GM23338 (cell line): Measurements from ENCODE around the gene ESRRB. TPM values are rescaled to one million over a fixed set of nuclear protein-coding genes. Genes with fewer than 3 reads are reported as not detected.

Experiments used
- ATAC-seq: fragments of 200-7000 bp; cut with Tn5 transposase; 3 replicates; pipeline ENCODE4 v1.9.1; 2020
- DNase-seq: peaks from one replicate; pipeline ENCODE4 v3.0.0-alpha.2; 2015; ENCODE audit warnings: low spot score
- H2AFZ ChIP-seq: fragments of 200-600 bp; sonication (generic); 2 replicates; pipeline ENCODE4 v1.8.0; 2016; ENCODE audit warnings: antibody characterized with exemption, mild to moderate bottlenecking, moderate library complexity
- H3F3A ChIP-seq: fragments of 200-600 bp; sonication (generic); replicated peaks from 2 replicates; pipeline ENCODE4 v1.8.0; 2017; ENCODE audit warnings: antibody characterized with exemption, mixed run types, low read depth
- H3K27ac ChIP-seq: fragments of 200-600 bp; sonication (generic); 2 replicates; pipeline ENCODE4 v1.6.1; 2016; ENCODE audit warnings: low read depth
- H3K27me3 ChIP-seq: fragments of 200-600 bp; sonication (generic); 2 replicates; pipeline ENCODE4 v1.8.0; 2016; ENCODE audit warnings: mild to moderate bottlenecking, mixed run types, moderate library complexity; ENCODE audit not compliant: insufficient read depth
- H3K36me3 ChIP-seq: fragments of 200-600 bp; sonication (generic); 2 replicates; pipeline ENCODE4 v1.8.0; 2016; ENCODE audit warnings: mild to moderate bottlenecking; ENCODE audit not compliant: insufficient read depth
- H3K4me1 ChIP-seq: fragments of 200-600 bp; sonication (generic); 2 replicates; pipeline ENCODE4 v1.8.0; 2016; ENCODE audit warnings: mild to moderate bottlenecking, moderate library complexity; ENCODE audit not compliant: insufficient read depth
- H3K4me2 ChIP-seq: fragments of 200-600 bp; sonication (generic); 2 replicates; pipeline ENCODE4 v1.7.1; 2017; ENCODE audit warnings: mixed run types
- H3K4me3 ChIP-seq: fragments of 200-600 bp; sonication (generic); 2 replicates; pipeline ENCODE4 v1.6.1; 2016; ENCODE audit warnings: mixed run types
- H3K79me2 ChIP-seq: fragments of 200-600 bp; sonication (generic); replicated peaks from 2 replicates; pipeline ENCODE4 v1.8.0; 2017; ENCODE audit warnings: mild to moderate bottlenecking; ENCODE audit not compliant: insufficient read depth
- H3K9me2 ChIP-seq: fragments of 200-600 bp; sonication (generic); 2 replicates; pipeline ENCODE4 v1.8.0; 2017; ENCODE audit not compliant: insufficient read depth
- H4K20me1 ChIP-seq: fragments of 200-600 bp; sonication (generic); replicated peaks from 2 replicates; pipeline ENCODE4 v1.8.0; 2017; ENCODE audit warnings: mild to moderate bottlenecking; ENCODE audit not compliant: insufficient read depth
- H3K27ac Mint-ChIP-seq: 2 replicates; pipeline ENCODE4 v1.8.0; 2020; ENCODE audit warnings: inconsistent platforms, mild to moderate bottlenecking, moderate library complexity, mixed read lengths
- H3K27me3 Mint-ChIP-seq: 3 replicates; pipeline ENCODE4 v1.8.0; 2022; ENCODE audit warnings: low read depth, mild to moderate bottlenecking, moderate library complexity, mixed read lengths, inconsistent platforms; ENCODE audit not compliant: insufficient read depth, poor library complexity
- H3K36me3 Mint-ChIP-seq: 3 replicates; pipeline ENCODE4 v1.8.0; 2021; ENCODE audit warnings: low read depth, mild to moderate bottlenecking, inconsistent platforms, moderate library complexity, mixed read lengths
- H3K4me1 Mint-ChIP-seq: 3 replicates; pipeline ENCODE4 v1.8.0; 2020; ENCODE audit warnings: mild to moderate bottlenecking, inconsistent platforms, mixed read lengths
- H3K4me3 Mint-ChIP-seq: 3 replicates; pipeline ENCODE4 v1.8.0; 2021; ENCODE audit warnings: moderate library complexity, mild to moderate bottlenecking, inconsistent platforms, mixed read lengths
- H3K9me3 Mint-ChIP-seq: 3 replicates; pipeline ENCODE4 v1.8.0; 2020; ENCODE audit warnings: moderate library complexity, mild to moderate bottlenecking, inconsistent platforms, mixed read lengths
- CREB1 ChIP-seq: fragments of 250-450 bp; sonication (Bioruptor Pico); IDR thresholded peaks from 2 replicates; pipeline ENCODE4 v1.5.0; 2020; ENCODE audit warnings: low read depth, mild to moderate bottlenecking, moderate library complexity
- CTCF ChIP-seq, 2 experiments: fragments of 200-600 bp in 1 of 2; sonication (generic) in 1 of 2; conservative IDR thresholded peaks; 2 replicates each; pipeline versions ENCODE4 v1.5.1 to v1.6.1; 2016 to 2017; ENCODE audit warnings: antibody characterized with exemption in 2 of 2, low read depth in 2 of 2, mild to moderate bottlenecking in 2 of 2, moderate library complexity in 1 of 2
- ETS1 ChIP-seq: IDR thresholded peaks from 2 replicates; pipeline ENCODE4 v1.6.1; 2016; ENCODE audit warnings: antibody characterized with exemption
- EZH2 ChIP-seq: fragments of 200-600 bp; sonication (generic); IDR thresholded peaks from one replicate; pipeline ENCODE4 v1.8.0; 2017; ENCODE audit warnings: antibody characterized with exemption, mild to moderate bottlenecking, low read depth; ENCODE audit not compliant: unreplicated experiment
- JUNB ChIP-seq: IDR thresholded peaks from one replicate; pipeline ENCODE4 v1.6.1; 2016; ENCODE audit warnings: antibody characterized with exemption; ENCODE audit not compliant: unreplicated experiment
- NANOG ChIP-seq: IDR thresholded peaks from 2 replicates; pipeline ENCODE4 v1.6.1; 2016; ENCODE audit warnings: antibody characterized with exemption, borderline replicate concordance
- REST ChIP-seq: IDR thresholded peaks from one replicate; pipeline ENCODE4 v1.6.1; 2018; ENCODE audit warnings: antibody characterized with exemption; ENCODE audit not compliant: unreplicated experiment
- ZNF114 ChIP-seq: fragments of 250-450 bp; sonication (Bioruptor Pico); IDR thresholded peaks from 2 replicates; pipeline ENCODE4 v1.5.0; 2020; ENCODE audit warnings: mild to moderate bottlenecking, moderate library complexity
- polyA plus RNA-seq: library from polyadenylated mRNA; unstranded; fragments of >200 nt; fragmentation: Nextera tagmentation; extraction: Ambion mirVana; gene quantifications from 2 replicates; pipeline ENCODE4 v1.2.1, GENCODE V29; 2016
- total RNA-seq: library from RNA; depleted of rRNA; stranded (reverse); fragments of >200 nt; shearing (Covaris generic); gene quantifications from 2 replicates; pipeline ENCODE4 v1.2.3, GENCODE V29; 2014

The ESRRB gene
- total and polyA plus RNA-seq, 2 experiments from 2014 or later: 0.31 to 0.52 TPM

GRCh38 chr14:76456891-76457586 lies 81.1 kb downstream of the ESRRB start (continued):
- TF ChIP-seq REST (no peak), CTCF (conservative IDR thresholded peaks at IDR 0.05; ENCODE audit: low read depth in 2 of 2) (no peak), ZNF114 (CRISPR knock-in tag) (no peak)

GRCh38 chr14:76457841-76458240 lies 81.9 kb downstream of the ESRRB start:
- Histone ChIP-seq H2AFZ (no peak overlapping the region), H3K4me3 (no peak overlapping the region), H3K27ac (no peak overlapping the region), H3K79me2 (no peaks in the 10 kb centered on the region), H3K4me1 (no peaks in the 10 kb centered on the region), H4K20me1 (no peaks in the 10 kb centered on the region), H3F3A (no peaks in the 10 kb centered on the region), H3K36me3 (no peaks in the 10 kb centered on the region), H3K9me2 (no peaks in the 10 kb centered on the region), H3K27me3 (no peaks in the 10 kb centered on the region), H3K4me2 (no peak overlapping the region)
- no peaks in the 10 kb centered on the region for H3K9me3 Mint-ChIP-seq
- no peaks in the 10 kb centered on the region for H3K36me3 Mint-ChIP-seq
- H3K4me1 Mint-ChIP-seq: peaks cover 7% of the 10 kb centered on the region
- DNase-seq: no peak
- no peak overlapping the region for H3K4me3 Mint-ChIP-seq
- no peak overlapping the region for H3K27ac Mint-ChIP-seq
- H3K27me3 Mint-ChIP-seq: peaks cover 6% of the 10 kb centered on the region
- ATAC-seq: no peak
- TF ChIP-seq JUNB: no peak
- TF ChIP-seq REST: no peak
- TF ChIP-seq CTCF (conservative IDR thresholded peaks at IDR 0.05; ENCODE audit: low read depth in 2 of 2): no peak
- TF ChIP-seq CREB1: no peak
- TF ChIP-seq EZH2: no peak
- no peak for TF ChIP-seq NANOG
- no peak for TF ChIP-seq ETS1
- no peak for TF ChIP-seq ZNF114 (CRISPR knock-in tag)
